GDM1 (cell line): Measurements from ENCODE around the gene C1QL2.

ENCODE experiments used
- DNase-seq: peaks from one replicate; lab custom pipeline; 2025; lab: John Stamatoyannopoulos, UW

Gene C1QL2

DNA sequence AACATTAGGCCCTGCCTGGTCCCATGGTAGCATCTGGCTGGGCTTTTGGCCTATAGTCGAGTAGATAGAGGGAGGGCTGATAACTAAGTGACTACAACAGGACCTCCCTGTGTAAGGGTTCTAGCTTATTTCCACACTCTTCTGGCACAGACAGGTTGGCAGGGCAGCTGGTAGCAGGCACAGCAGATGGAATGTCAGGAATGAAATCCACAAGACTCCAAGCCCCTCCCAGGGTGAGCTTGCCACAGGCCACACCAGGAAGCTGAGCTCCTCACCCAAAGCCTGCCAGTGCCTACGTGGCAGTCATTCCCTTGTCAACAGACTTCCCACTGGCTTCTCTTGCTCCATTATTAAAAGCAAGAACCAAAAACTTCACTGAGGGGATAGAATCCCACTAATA, 20.7 kb upstream of the C1QL2 start:
- no peak for DNase-seq

DNA sequence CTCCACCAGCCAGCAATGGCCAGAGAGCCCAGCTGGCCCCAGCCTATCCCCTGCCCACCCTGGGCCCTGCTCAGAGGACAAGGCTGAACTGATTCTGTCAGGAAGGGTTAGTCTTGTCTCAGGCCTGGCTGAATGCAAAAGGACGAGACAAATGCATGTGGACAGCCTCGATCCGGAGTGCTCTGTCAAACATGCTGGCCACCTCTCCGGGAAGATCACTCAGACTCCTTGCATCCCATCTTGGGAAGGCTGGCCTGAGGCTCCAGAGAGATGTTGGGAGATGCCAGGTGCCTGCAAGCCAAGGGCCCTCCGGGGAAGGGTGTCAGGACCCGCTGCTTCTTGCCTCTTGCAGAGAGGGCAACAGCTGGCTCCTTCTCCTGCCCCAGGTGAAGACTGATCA, 20.2 kb upstream of the C1QL2 start:
- DNase-seq, result no peak

DNA sequence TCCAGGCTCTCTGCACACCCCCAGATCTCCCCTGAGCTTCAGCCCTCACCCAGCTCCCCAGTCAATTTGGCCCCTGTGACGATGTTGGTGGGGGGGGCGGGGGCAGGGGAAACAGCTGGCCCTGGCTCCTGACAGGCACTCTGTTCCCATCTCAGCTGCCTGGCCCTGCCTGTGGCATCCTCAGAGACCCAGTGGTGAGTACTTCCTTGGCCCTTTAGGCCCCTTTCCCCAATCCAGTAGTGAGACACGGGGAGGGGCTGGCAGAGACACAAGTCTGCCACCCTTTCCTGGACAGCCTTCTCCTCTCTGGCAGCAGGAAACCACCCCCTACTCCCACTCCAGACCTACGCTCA, 19.3 kb upstream of the C1QL2 start:
- DNase-seq, result no peak

DNA sequence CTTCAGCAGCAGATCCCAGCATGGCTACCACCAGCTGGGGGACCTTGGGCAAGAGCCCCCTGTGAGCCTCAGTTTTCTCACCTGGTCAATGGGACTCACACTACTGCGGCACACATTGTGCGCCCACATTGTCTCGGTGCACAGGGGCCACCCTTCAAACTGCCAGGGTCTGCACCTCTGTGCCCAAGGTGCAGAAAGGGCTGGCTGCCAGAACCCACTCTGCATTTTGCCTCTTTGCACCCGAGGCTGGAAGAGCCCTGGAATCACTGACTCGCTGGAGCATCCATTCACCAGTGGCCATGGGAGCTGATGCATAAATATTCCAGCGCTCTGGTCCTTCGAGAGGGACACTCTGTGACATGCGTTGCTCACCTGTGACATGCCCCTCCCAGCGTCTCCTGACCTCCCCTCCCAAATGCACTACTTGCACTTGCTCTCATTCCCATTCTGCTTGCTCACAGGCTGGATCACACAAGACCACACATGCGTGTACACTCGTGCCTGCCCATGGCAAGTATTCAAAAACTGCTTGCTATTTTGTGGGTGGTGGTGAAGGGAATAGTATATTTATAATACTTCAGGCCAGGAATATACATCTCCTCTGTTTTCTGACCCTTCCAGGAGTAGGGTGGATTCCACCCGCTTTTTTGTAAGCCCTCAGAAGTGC, 18.8 kb upstream of the C1QL2 start:
- no peak for DNase-seq

DNA sequence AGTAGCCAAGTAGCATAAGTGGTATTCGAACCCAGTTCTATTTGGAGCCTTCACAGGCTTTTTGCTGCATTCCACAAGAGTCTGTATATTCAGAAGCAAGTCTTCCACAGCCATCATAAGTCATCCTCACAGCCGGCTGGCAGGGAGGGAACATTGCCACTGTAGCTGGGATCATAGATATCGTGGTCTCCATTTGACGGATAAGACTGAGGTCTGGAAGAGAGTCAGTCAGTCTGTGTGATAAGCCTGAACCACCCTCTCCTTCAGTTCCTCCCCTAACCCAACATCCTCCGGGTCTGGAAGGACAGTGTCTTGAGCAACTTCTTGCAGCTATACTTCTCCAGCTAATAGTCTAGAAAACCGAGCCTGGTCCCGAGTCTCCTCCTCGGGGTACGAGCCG, 17.0 kb upstream of the C1QL2 start:
- DNase-seq, result no peak

DNA sequence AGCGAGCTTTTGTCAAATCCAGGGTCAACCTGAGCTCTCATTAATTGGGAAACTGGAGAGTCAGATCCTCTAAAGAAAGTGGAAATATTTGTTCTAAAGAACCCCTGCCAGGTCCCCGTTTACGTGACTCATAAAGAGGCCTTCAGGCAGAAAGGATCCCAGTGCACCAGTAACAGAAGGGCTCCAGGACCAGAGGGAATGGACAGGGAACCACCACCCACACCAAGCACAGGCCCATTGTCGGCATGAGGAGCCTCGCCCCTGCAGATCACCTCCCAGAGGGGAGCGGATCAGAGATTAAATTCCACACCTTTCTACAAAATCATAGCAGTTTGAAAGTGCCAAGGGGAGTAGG, 16.4 kb upstream of the C1QL2 start:
- DNase-seq, result no peak

DNA sequence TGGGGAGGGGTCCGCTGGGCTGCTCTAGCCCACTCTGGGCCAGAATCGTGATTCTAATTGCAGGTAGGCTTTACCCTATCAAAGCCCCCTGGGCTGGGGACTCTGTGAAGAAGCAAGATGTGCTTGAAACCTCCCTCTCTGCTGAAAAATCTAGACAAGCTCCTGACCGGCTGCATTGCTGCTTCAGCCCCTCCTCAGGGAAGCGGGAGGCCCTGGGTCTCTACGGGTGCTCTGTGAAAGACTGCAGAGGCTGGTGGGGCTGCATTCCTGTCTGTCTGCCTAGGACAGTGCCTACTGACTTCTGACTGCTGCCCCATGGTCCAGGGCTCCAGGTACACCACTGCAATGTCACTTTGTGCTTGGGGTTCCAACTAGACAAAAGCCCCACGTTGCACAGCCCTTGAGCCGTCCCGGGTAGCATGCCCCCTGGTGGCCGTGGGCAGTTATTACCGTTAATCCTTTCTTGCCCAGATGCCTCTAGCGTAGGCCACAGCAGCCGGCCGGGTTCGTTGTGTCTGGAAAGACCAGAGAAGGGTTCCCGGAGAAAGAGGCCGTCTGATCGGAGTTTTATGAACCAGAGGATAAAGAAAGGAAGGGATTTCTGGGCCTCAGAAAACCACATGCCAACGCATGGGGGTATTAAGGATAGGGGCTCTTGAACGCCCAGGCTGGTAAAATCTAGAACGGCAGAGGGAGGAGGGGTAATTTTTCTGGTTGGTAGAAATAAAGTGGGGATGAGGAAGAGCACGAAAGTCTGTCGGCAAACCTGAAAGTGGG, 15.9 kb upstream of the C1QL2 start:
- no peak for DNase-seq

DNA sequence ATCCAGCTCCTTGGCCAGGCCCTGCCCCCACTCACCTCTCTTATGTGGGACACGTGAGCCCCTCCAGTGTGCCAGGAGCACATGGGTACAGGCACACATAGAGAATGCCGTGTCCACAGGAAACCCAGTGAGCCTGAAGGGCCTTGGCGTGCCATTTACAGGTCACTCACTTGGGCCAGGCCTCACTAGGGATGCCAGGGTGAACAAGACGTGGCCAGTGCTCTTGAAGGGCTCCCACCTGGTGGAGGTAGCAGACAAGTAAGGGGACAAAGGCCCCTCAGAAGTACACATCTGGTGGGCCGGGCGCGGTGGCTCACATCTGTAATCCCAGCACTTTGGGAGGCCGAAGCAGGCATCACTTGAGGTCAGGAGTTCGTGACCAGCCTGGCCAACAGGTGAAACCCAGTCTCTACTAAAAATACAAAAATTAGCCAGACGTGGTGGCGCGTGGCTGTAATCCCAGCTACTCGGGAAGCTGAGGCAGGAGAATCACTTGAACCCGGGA, 15.1 kb upstream of the C1QL2 start:
- no peak for DNase-seq

DNA sequence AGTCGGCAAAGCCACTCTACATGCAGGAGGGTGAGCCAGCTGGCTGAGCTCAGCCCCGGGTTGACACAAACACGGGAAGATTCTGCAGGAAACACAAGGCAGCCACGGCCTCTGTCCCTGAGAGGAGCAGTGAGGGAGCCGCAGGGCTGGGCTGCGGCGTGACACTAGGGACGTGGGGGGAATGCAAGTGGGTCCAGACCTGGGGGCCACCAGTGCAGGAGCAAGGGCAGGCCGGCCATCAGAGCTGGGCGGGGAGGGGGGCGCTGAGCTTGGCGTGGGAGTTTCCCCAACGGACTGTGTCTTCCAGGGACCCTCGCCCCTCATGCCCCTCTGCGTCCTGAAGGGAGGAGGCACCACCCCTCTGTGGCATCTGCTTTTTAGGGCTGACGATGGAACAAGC, 12.0 kb upstream of the C1QL2 start:
- DNase-seq, result no peak

DNA sequence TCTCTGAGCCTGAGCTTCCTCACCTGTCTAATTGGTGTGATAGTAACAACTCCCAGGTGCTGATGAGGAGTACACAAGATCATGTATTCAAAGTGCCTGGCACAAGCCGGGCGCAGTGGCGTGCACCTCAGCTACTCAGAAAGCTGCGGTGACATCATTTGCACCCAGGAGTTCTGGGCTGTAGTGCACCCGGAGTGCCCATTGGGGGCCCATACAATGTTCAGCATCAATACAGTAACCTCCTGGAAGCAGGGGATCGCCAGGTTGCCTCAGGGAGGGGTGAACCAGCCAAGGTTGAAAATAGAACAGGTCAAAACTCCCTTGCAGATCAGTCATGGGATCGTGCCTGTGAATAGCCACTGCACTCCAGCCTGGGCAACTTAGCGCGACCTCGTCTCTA, 11.2 kb upstream of the C1QL2 start:
- DNase-seq, result no peak

DNA sequence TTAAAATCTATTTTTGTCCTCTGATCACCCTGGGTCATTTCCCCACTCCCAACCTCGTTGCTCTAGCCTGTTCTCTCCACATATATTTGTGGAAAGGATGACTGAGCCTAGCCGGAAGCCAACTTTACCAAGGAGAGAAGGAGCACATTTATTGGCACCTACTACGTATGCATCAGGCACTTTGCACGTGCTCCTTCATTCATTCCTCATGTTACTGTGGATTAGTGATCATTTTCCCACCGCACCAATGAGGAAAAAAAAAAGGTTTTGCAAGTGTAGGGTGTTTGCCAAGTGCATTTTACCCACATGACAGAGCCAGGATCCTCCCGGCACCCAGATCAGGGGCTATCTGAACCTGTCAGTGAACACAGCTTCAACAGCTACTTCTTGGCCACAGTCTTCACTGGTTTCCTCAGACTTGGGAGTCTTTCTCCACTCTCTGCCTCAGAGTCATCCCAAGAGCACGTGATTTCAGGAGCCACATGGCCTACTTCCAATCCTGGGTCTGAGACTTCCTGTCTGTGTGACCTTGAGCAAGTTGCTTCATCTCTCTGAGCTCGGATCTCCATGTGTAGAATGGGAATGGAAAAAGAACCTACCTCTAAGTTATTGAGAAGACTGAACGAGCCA, 1.9 kb upstream of the C1QL2 start:
- DNase-seq, result no peak

DNA sequence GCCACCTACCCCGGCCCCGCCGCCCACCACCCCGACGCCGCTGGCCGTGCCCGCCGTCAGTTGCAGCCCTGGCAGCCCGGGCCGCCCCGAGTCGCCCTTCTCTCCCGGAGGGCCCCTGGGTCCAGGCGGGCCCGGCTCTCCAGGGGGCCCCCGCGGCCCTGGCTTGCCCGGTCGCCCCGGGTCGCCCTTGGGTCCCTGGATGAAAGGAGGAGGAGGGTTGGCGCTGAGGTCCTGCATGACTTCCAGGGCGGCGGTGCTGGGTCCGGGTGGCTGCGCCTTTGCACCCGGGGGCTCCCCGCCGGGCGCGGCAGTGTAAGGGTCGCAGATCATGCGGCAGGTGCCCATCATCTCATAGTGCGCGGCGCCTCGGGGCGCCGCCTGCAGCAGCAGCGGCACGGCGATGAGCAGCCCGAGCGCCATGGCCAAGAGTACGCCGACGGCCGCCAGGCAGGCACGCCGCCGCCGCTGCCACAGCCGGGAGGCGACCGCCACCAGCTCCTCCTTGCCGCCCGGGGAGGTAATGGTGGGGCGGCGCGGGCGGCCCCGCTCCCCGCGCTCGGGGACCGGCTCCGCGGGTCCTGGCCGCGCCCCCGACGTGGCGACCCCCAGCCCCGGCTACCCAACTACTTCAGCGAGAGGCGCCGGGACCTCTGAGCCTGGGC, 570 bp downstream of the C1QL2 start:
- no peak for DNase-seq

DNA sequence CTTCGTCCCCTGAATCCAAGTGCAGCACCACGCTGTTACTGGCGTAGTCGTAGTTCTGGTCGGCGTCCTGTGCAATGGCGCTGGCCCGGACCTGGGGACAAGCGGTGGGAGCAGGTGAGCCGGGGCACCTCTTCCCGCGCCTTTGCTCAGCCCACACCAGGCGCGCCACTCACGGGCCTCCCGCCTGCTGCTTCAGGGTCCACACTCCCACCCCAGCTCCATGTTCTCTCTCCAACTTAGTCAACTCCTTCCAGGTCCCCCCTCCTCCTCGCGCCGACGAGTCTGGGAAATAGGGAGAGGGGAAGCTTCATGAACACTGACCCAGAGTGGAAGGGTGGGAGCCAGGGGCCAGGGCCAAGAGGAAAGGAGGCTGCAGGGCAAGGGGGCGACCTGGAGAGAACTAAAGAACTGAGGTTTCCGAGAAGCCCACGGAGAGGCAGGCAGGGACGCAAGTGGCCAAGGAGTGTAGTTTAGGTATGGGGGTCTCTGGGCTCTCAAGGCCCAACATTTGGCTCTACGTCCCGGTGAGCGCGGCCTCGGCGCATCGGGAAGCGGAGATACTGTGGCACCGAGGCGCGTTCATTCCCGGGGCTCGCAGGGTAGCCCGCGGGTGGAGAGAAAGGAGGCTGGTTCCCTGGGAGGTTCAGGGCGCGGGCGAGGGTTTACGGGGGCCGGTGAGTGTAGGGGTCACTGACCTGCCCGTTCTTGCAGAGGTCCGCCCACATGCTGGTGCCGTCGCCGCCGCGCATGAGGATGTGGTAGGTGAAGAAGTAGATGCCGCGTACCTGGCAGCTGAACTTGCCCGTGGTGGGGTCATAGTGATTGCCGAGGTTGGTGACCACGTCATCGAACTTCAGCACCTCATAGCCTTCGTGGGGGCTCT, 1.4 kb downstream of the C1QL2 start:
- no peak for DNase-seq

DNA sequence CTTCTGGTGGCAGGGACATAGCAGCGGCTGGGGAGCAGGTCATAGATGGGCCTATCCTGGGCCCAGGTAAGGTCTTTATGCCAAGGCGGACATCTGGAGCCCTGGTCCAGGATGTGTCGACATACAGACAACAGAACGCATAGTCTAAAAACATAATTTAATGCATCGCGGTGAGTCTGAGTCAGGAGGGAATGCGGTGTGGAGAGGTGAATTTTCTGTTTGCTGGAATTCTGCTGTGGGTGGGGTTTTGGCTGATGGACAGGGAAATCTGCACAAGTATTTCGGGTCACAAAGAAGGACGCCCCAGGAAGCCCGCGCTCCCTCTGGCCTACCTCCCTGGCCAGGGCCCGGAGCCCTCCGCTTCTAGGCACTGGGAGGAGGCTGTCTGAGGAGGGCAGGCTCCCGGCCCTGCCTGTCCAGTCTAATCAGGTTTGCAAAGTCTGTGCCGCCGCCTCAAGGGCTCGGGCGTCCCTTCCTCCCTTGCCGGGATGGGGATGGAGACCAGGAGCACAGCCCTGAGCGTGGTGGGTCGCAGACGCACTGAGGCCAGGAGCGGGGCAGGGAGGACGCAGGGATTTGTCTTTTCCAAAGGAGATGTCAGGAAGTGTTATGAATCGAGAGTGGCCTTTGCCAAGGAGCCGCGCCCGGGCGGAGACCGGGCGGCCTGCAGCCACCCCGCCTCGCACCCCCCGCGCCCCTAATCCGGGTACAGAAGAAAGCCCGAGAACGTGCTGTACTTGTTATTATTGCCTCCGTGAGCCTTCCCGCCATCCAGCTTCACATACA, 2.3 kb downstream of the C1QL2 start:
- DNase-seq, result no peak

DNA sequence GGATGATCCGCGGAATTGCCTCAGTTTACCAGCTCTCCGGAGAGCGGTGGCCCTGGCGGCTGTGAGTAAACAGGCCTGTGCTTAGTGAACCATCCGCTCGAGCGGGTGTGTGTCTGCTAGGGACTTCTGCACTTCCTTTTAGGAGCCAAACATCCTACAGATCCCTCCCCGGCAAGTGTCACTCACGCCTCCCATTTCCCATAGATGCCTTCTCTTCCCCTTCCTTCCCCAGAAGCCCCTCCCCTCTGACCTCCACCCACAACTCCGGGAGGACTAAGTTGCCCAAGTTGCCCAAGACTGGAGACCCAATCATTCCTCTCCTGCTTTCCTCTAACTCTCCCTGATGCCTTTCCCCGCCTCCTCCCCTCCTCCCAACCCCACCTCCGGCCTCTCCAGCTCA, 2.9 kb downstream of the C1QL2 start:
- DNase-seq, result no peak

DNA sequence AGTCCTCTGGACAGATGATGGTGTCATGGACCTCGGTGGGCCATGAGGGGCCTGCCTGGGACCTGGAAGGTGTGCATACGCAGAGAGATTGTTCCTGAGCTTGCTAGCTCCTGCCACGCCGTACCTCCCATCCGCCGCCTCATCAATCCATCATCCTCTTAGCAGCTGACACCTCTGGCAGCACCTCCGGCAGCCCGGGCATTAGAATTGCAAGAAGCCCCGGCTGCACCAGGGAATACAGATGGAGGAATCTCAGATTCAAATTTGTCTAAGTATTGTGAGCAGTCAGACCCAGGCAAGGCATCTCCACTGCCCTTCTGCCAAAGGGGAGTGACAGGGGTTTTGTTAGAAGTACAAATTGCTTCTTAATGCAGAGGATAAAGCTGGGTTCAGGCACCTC, 4.5 kb downstream of the C1QL2 start:
- no peak for DNase-seq

DNA sequence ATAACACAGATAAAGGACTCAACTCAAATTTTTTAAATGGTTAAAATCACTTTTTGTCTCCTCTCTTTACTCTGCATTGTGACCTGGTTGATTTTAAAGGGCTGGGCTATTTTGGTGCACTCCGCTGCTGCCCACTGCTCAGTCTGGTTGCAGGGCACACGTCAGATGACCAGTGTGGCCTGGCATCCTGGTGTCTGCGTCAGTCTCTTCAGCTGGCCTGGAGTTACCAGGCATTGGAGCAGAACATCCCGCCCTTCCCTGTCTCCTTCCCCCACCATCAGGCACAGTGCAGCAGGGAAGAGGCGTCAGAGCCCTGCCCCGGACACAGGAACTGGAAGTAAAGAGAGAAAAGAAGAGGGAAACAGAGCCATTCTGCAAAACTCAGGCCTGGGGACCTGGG, 8.9 kb downstream of the C1QL2 start:
- DNase-seq, result no peak

DNA sequence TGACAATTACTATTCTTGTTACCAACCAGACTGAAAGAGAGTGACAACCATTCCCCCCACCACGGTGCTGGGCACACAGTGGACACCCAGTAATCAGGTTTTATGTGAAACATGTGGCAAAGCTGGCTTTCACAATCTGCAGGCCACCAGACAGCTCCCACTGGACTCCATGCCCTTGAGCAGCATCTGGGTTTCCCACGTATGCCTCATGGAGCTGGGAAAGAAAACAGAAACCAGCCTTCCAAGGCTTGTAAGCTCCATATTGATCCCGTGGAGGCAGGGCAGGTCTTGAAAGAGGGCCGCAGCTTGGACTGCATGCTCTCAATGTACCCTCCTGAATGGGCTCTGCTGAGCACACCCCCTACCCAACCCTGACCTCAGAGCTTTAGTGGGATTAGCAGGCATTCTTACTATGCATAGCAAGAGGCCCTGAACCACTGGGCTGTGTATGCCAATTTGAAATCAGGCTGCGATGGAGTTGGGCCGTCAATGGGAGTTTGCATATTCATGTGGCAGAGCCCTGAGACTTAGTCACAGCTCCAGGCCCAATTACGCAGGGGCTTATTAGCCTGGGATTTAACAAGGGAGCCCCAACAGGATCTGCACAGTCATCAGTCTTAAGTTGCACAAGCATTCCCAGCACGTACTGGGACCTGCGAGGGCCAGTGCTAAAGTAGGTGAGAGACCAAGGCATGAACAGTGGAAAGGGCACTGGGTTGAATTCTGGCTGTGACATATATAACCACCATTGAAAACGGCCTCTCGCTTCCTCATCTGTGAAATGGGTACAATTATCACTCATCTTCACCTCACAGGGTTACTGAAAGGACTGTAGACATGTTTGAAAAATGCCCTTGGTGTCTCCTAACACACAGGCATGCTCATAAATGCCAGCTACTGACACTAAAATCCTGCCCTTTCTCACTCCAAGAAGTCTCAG, 10.5 kb downstream of the C1QL2 start:
- DNase-seq, result no peak

DNA sequence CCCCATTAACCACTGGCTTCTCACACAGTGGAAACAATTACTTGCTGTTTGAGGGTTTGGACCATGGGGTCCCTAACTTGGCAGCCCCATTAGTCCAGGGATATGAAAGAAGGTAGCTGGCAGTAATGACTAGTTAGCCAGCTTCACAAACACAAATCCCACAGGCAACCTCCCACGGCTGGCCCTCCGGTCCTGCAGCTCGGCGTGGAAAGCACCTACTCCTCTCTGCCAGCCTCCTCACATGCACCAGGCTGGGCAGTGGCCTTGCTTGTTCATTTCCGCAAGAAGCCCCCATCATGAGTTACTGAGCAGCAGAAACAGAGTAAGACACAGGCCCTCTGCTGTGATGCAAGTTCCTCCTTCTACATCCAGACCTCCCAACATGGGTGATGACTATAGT, 13.7 kb downstream of the C1QL2 start:
- no peak for DNase-seq

DNA sequence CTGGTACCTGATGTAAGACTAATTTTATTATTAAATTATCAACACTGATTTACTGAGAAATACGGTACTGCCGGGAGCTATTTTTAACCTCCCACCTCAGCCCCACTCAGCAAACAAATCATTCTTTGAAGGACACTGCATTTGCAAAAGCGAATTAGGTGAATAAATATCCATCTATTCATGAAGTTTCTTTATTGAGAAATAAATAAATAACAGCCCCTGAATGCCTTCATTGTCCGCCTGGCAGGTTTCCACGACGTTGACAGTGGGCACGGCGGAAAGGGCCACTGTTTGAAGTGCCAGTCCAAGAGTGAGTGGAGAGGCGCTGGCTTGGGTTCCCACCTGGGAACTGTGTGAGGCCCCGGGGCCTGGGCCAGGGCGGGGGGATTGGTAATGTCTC, 15.7 kb downstream of the C1QL2 start:
- DNase-seq, result no peak
